Mesenchymal stem cell (in vitro differentiated cells and primary cell): Measurements from ENCODE around the gene PRF1.

Experiments used
- DNase-seq: peaks from one replicate; pipeline ENCODE4 v3.0.0-alpha.2; 2013
- H2AFZ ChIP-seq: one replicate; pipeline ENCODE4 v1.6.1; 2013; ENCODE audit warnings: low read depth, mild to moderate bottlenecking, control low read depth, inconsistent platforms, low read length, moderate library complexity
- H2AK5ac ChIP-seq: 2 replicates; pipeline ENCODE4 v1.6.1; 2013; ENCODE audit warnings: low read length, moderate library complexity, mild to moderate bottlenecking, inconsistent platforms; ENCODE audit not compliant: severe bottlenecking
- H2BK120ac ChIP-seq: one replicate; pipeline ENCODE4 v1.6.1; 2013; ENCODE audit warnings: low read depth, mild to moderate bottlenecking, inconsistent platforms, low read length, moderate library complexity
- H2BK12ac ChIP-seq, 2 experiments: one replicate each; pipeline ENCODE4 v1.6.1; 2013; ENCODE audit warnings: inconsistent platforms in 2 of 2, low read length in 2 of 2, mild to moderate bottlenecking in 2 of 2, moderate library complexity in 2 of 2, control low read depth in 1 of 2
- H2BK15ac ChIP-seq: one replicate; pipeline ENCODE4 v1.6.1; 2013; ENCODE audit warnings: mild to moderate bottlenecking, low read depth, inconsistent platforms; ENCODE audit not compliant: poor library complexity, severe bottlenecking
- H2BK5ac ChIP-seq: 2 replicates; pipeline ENCODE4 v1.6.1; 2013; ENCODE audit warnings: low read depth, mild to moderate bottlenecking, low read length, control low read depth, inconsistent platforms; ENCODE audit not compliant: poor library complexity, severe bottlenecking
- H3K14ac ChIP-seq, 2 experiments: one replicate each; pipeline ENCODE4 v1.6.1; 2013; ENCODE audit warnings: inconsistent platforms in 2 of 2, low read length in 2 of 2, control low read depth in 1 of 2, mild to moderate bottlenecking in 1 of 2, moderate library complexity in 1 of 2
- H3K18ac ChIP-seq, 2 experiments: one replicate each; pipeline ENCODE4 v1.6.1; 2013; ENCODE audit warnings: inconsistent platforms in 2 of 2, low read length in 2 of 2, control low read depth in 1 of 2, low read depth in 1 of 2, mild to moderate bottlenecking in 1 of 2
- H3K23ac ChIP-seq, 2 experiments: one replicate each; pipeline ENCODE4 v1.6.1; 2013; ENCODE audit warnings: inconsistent platforms in 2 of 2, low read length in 2 of 2, mild to moderate bottlenecking in 2 of 2, moderate library complexity in 2 of 2, control low read depth in 1 of 2
- H3K27ac ChIP-seq: 2 replicates; pipeline ENCODE4 v1.5.1; 2013; ENCODE audit warnings: mild to moderate bottlenecking, moderate library complexity, low read length, control low read depth, inconsistent platforms; ENCODE audit not compliant: poor library complexity, severe bottlenecking
- H3K27me3 ChIP-seq, 2 experiments: 2 replicates each; pipeline versions ENCODE4 v1.6.1 to v1.7.0; 2013; ENCODE audit warnings: low read length in 2 of 2, mild to moderate bottlenecking in 2 of 2, moderate library complexity in 2 of 2, control low read depth in 1 of 2, inconsistent platforms in 1 of 2; ENCODE audit not compliant: control insufficient read depth in 1 of 2, insufficient read depth in 1 of 2
- H3K36me3 ChIP-seq, 2 experiments: 2 replicates each; pipeline versions ENCODE4 v1.6.1 to v1.7.0; 2013; ENCODE audit warnings: low read length in 2 of 2, control low read depth in 1 of 2, inconsistent platforms in 1 of 2, low read depth in 1 of 2, mild to moderate bottlenecking in 1 of 2; ENCODE audit not compliant: insufficient read depth in 2 of 2, control insufficient read depth in 1 of 2
- H3K4ac ChIP-seq, 2 experiments: one replicate each; pipeline ENCODE4 v1.6.1; 2013; ENCODE audit warnings: inconsistent platforms in 2 of 2, low read length in 2 of 2, mild to moderate bottlenecking in 2 of 2, moderate library complexity in 2 of 2, control low read depth in 1 of 2, low read depth in 1 of 2
- H3K4me1 ChIP-seq: 2 replicates; pipeline ENCODE4 v1.6.1; 2013; ENCODE audit warnings: low read depth, low read length, control low read depth; ENCODE audit not compliant: control insufficient read depth, insufficient read depth
- H3K4me2 ChIP-seq: 2 replicates; pipeline ENCODE4 v1.6.1; 2013; ENCODE audit warnings: low read length, mild to moderate bottlenecking, inconsistent platforms; ENCODE audit not compliant: poor library complexity, severe bottlenecking
- H3K4me3 ChIP-seq, 2 experiments: 2 replicates each; pipeline versions ENCODE4 v1.5.1 to v1.7.0; 2013; ENCODE audit warnings: low read length in 2 of 2, mild to moderate bottlenecking in 2 of 2, control low read depth in 1 of 2, low read depth in 1 of 2; ENCODE audit not compliant: insufficient read depth in 1 of 2
- H3K79me1 ChIP-seq: replicated peaks from 2 replicates; pipeline ENCODE4 v1.6.1; 2013; ENCODE audit warnings: mild to moderate bottlenecking, control low read depth, low read length, inconsistent platforms; ENCODE audit not compliant: poor library complexity, severe bottlenecking
- H3K9ac ChIP-seq: 2 replicates; pipeline ENCODE4 v1.7.0; 2013; ENCODE audit warnings: mild to moderate bottlenecking, low read length, moderate library complexity
- H3K9me3 ChIP-seq: 2 replicates; pipeline ENCODE4 v1.7.0; 2013; ENCODE audit warnings: mild to moderate bottlenecking, low read length; ENCODE audit not compliant: control insufficient read depth
- H4K8ac ChIP-seq: one replicate; pipeline ENCODE4 v1.6.1; 2013; ENCODE audit warnings: inconsistent platforms, mild to moderate bottlenecking, low read length, moderate library complexity
- H4K91ac ChIP-seq: one replicate; pipeline ENCODE4 v1.6.1; 2013; ENCODE audit warnings: mild to moderate bottlenecking, low read length, inconsistent platforms
- WGBS: methylation state at CpG from one replicate; pipeline ENCODE4 v1.1.7; 2013; ENCODE audit warnings: mixed read lengths; 5-methylcytosine and 5-hydroxymethylcytosine counted together

Gene PRF1

GRCh38 chr10:70595566-70596016 is 7.0 kb downstream of the PRF1 start:
- no peak overlapping the region for H2BK120ac ChIP-seq
- peaks cover 0 to 4% of the 10 kb centered on the region in 2 experiments for H3K36me3 ChIP-seq
- 91% methylated on average over 4 of the region's 5 CpGs for WGBS

GRCh38 chr10:70594161-70594560 is 8.4 kb downstream of the PRF1 start:
- Histone ChIP-seq H3K4me1 (peaks cover 3% of the 10 kb centered on the region), H3K36me3 (no peaks in the 10 kb centered on the region), H3K14ac (no peak overlapping the region), H3K4me2 (no peak overlapping the region), H4K8ac (no peak overlapping the region), H3K9ac (no peak overlapping the region), H3K27me3 (peaks cover 9 to 32% of the 10 kb centered on the region in 2 experiments), H2BK12ac (no peak overlapping the region), H2BK15ac (no peak overlapping the region), H3K4me3 (no peak overlapping the region), H3K4ac (no peak overlapping the region), H3K23ac (no peak overlapping the region), H4K91ac (no peak overlapping the region), H3K18ac (no peak overlapping the region), H3K79me1 (no peaks in the 10 kb centered on the region), H2AFZ (no peak overlapping the region), H2AK5ac (no peak overlapping the region), H3K9me3 (no peaks in the 10 kb centered on the region), H2BK5ac (no peak overlapping the region), H2BK120ac (no peak overlapping the region), H3K27ac (no peak overlapping the region)
- no peak for DNase-seq
- WGBS, result 88% methylated on average over 3 of the region's 3 CpGs

More at GRCh38 chr10:70595566-70596016, 7.0 kb downstream of the PRF1 start:
- Histone ChIP-seq H2BK5ac (no peak overlapping the region), H3K9ac (no peak overlapping the region), H3K23ac (no peak overlapping the region), H3K9me3 (no peaks in the 10 kb centered on the region), H2BK15ac (no peak overlapping the region), H3K27me3 (peaks cover 9 to 32% of the 10 kb centered on the region in 2 experiments), H2AFZ (no peak overlapping the region), H3K4me1 (peaks cover 3% of the 10 kb centered on the region), H3K79me1 (no peaks in the 10 kb centered on the region), H3K14ac (no peak overlapping the region), H4K91ac (no peak overlapping the region), H2BK12ac (no peak overlapping the region), H3K4me3 (no peak overlapping the region), H3K27ac (no peak overlapping the region), H2AK5ac (no peak overlapping the region), H3K18ac (no peak overlapping the region), H3K4me2 (no peak overlapping the region), H4K8ac (no peak overlapping the region), H3K4ac (no peak overlapping the region)
- no peak for DNase-seq

GRCh38 chr10:70593513-70593890 is 9.0 kb downstream of the PRF1 start:
- Histone ChIP-seq H3K23ac (no peak overlapping the region), H2BK12ac (no peak overlapping the region), H3K18ac (no peak overlapping the region), H3K4me2 (no peak overlapping the region), H4K8ac (no peak overlapping the region), H4K91ac (no peak overlapping the region), H3K4ac (no peak overlapping the region), H2BK120ac (no peak overlapping the region), H3K9ac (no peak overlapping the region), H2BK5ac (no peak overlapping the region), H2AFZ (no peak overlapping the region), H3K36me3 (no peaks in the 10 kb centered on the region), H2BK15ac (no peak overlapping the region), H3K79me1 (no peaks in the 10 kb centered on the region), H2AK5ac (no peak overlapping the region), H3K4me3 (no peak overlapping the region), H3K4me1 (peaks cover 3% of the 10 kb centered on the region), H3K14ac (no peak overlapping the region), H3K27me3 (peaks cover 9 to 35% of the 10 kb centered on the region in 2 experiments), H3K27ac (no peak overlapping the region), H3K9me3 (no peaks in the 10 kb centered on the region)
- DNase-seq, result no peak
- WGBS, result 91% methylated on average over 7 of the region's 7 CpGs

GRCh38 chr10:70592746-70593512 is 9.6 kb downstream of the PRF1 start:
- H4K91ac ChIP-seq, result no peak overlapping the region
- no peak for DNase-seq
- no peak overlapping the region for H2BK120ac ChIP-seq
- peaks cover 9 to 37% of the 10 kb centered on the region in 2 experiments for H3K27me3 ChIP-seq
- 77% methylated on average over 11 of the region's 16 CpGs for WGBS
- no peak overlapping the region for H3K4me3 ChIP-seq
- no peak overlapping the region for H3K14ac ChIP-seq
- no peaks in the 10 kb centered on the region for H3K79me1 ChIP-seq
- H2AK5ac ChIP-seq, result no peak overlapping the region
- no peak overlapping the region for H3K27ac ChIP-seq
- no peak overlapping the region for H4K8ac ChIP-seq
- no peak overlapping the region for H3K4ac ChIP-seq
- peaks cover 5% of the 10 kb centered on the region for H3K4me1 ChIP-seq
- no peaks in the 10 kb centered on the region for H3K9me3 ChIP-seq
- H3K18ac ChIP-seq, result no peak overlapping the region
- no peak overlapping the region for H3K4me2 ChIP-seq
- H3K36me3 ChIP-seq, result no peaks in the 10 kb centered on the region
- H2BK15ac ChIP-seq, result no peak overlapping the region
- H2AFZ ChIP-seq, result no peak overlapping the region
- H3K9ac ChIP-seq, result no peak overlapping the region
- H3K23ac ChIP-seq, result no peak overlapping the region
- H2BK12ac ChIP-seq, result no peak overlapping the region
- H2BK5ac ChIP-seq, result no peak overlapping the region
